ENCODE measurements around the gene DCAF11.
A peak's percentile ranks its signal among the peaks of the same experiment; 100 is the strongest.

Gene DCAF11

GRCh38 chr14:24079491-24080141 lies 35.0 kb upstream of the DCAF11 start:
- DNase-seq: no peak

- DNase-seq: no peak
Observed at GRCh38 chr14:24080142-24080530, 34.4 kb upstream of the DCAF11 start.

- DNase-seq: peak; percentile 31
Observed at GRCh38 chr14:24080888-24081738, 33.5 kb upstream of the DCAF11 start.

DNA sequence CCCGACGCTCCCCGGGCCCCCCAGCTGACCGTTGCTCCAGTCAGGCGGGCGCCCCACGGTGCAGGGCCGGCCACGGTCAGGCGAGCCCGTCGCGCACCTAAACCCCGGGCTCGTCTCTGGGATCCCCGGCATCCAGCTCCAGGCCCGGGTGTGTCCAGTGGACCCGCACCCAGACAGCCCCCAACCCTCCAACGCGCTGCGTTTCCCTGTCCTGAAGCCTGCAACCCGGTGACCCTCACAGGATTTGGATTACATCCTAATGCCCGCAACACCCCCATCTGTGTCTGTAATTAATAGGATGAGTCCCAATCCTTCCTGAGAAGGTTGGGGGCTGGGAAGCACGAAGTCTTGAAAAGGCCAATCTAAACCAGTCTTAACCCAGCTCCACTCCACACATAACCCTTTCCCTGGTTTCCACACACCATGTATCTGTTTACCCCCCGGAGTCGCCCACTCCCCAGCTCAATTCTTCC lies 32.8 kb upstream of the DCAF11 start:
- DNase-seq: no peak

DNA sequence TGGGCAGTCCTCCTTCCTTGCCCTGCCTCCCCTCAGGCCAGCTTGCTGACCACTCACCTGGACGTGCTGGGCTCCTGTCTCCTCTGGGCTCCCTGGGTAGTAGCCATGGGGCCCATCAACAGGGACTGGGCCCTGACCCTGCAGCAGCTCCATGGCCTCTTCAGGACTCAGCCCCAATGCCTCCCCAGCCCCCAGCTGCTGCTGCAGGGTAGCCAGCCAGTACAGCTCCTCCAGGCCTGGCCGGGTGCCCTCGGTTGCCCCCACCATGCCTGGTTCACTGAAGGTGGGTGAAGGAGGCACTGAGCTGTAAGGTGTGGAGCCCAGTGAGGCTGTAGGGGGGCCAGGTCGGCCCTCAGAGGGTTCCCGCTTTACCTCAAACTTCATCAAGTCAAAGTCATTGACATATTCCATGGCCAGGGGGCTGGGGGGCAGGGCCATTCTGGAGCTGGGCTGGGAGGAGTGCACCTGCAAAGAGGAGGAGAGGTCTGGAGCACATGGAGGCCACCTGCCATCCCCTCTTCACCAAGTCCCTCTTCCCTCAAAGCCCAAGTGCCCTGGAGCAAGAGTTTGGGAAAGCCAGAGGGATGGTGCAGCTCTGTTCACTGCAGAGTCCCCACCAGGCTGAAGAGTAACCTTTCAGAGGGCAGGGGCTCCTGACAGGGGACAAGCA lies 32.0 kb upstream of the DCAF11 start:
- DNase-seq: no peak

GRCh38 chr14:24083462-24083861 lies 31.1 kb upstream of the DCAF11 start:
- DNase-seq: no peak

- DNase-seq: no peak
Observed at GRCh38 chr14:24084440-24084839, 30.1 kb upstream of the DCAF11 start.

DNA sequence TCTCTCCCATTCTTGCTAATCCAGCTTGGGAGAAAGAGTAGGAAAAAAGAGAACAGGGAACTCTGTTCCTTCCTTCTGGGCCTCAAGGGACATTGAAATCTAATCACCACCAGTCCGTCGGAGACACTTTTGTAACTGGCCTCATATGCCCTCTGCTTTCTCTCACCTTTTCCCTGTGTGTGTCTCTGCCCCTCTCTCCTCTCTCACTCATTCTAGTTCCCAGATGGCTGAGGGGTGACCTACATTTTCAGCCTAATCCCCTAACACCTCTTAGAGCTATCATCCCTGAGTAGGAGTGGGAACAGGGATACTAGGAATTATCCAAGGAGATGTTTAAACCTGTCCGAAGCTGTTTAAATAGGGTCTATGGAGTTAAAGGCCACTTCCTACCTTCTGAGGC lies 29.4 kb upstream of the DCAF11 start:
- DNase-seq: no peak

DNA sequence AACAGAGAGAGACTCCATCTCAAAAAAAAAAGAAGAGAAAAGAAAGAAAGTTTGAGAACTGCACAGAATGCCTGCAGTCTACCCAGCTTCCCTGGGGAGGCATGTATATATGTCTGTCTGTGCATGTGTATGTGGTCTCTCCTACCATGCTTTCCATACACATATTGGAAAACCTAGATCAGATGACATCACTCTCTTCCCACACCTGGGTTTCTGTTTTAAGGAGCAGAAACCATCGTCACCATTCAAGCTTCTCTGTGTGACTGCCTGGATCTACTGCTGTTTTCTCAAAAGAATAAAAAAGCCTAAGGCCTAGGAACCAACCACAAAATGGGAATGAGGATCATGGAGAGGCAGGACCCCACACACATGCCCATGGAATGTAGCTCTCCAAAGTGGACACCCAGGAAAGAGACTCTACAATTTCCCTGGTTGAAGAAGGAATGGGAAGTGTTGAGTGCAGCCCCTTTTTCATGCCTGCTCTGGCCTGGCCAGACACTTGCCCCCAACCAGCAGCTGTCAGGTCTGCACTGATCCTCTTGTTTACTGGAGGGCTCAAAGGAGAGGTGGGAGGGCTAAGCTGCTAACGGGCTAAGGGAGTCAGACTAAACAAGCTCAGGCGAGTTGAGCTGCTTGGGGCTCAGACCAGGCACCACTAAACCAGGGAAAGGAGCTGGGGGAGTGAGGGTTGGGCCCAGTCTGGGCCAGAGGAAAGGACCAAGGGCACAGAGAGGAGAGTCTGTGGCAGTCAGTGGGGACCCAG lies 28.2 kb upstream of the DCAF11 start:
- DNase-seq: no peak

DNA sequence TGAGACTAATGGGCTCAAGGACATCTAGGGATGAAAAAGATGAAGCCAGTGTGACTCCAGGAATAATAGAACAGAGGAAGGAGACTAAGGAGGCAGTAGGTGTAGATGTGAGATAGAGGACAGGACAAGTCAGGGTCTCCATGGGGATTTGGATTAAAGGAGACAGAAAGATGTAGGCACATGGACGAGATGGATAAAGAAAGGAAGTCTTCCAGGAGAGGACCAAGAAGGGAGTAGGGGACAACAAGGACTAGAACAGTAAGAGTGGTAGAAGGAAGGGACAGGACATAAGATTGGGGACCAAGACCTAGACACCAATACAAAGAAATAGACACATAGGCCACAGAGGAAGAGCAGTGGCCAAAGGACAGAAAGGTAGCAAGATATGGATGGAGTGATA lies 27.6 kb upstream of the DCAF11 start:
- no peak for DNase-seq

GRCh38 chr14:24088095-24088494 lies 26.5 kb upstream of the DCAF11 start:
- DNase-seq: no peak

DNA sequence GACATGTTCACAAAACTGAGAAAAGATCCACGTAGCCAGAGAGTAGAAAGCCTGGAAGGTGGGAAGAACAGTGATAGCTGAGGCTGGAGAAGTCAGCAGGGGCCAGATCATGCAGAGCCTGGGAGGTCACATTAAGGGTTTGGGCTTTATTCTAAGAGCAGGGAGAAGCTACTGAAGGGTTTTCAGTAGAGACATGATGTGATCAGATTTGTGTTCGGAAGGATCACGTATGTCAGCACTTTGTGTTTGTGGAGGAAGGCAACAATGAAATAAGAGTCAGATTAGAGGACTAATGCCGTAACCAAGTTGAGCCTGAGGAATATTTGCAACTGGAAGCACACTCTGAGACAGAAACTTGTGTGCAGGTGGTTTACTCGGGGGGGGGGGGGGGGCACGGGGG lies 24.7 kb upstream of the DCAF11 start:
- DNase-seq: no peak

DNA sequence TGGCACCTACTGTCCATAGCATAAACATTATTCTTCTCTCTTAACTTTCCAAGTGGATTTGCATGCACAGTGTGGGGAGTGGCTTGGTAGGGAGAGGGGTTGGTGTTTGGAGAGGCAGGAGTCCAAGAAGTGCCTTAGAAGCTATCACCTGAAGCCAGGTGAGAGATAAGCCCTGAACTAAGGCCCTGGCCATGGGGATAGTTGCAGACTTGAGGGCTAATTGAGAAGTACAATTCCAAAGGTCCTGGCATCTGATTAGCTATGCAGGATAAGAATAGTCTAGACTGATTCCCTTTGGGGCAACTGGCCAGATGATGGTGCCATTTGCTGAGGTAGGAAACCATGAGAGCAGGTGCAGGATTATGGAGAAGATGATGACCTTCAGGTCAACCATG lies 22.5 kb upstream of the DCAF11 start:
- DNase-seq: no peak

DNA sequence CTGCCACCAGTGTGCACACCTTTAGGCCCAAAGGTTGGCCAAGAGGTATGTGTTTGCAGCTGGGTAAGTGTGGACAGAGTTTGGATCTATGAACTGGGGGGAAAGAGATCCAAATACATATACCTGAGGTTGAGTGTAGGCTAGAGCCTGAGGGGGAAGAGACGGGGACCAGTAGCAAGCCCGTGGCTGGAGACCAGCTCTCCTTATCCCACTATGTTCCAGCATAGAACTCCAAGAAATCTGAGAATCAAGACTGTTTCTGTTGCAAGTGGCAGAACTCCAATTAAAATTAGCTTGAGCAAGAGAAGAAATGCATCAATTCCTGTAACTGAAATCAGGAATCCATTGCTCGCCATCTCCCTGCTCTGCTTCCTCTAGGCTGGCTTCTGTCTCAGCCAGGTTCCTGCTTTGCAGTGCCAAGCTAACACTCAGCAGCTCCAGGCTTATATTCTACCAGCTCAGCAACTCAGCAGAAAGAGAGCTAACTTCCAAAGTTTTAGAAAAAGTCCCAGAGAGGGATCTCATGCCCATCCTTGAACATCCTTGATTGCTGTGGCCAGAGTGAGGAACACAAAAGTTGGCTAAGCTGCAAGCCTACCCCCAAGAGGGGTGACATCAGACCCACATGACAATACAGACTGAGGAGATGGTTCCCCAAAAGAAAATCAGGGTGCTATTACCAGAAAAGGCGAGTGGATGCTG lies 21.9 kb upstream of the DCAF11 start:
- no peak for DNase-seq

- no peak for DNase-seq
Observed at GRCh38 chr14:24093207-24093900, 21.2 kb upstream of the DCAF11 start.

- DNase-seq: peak; percentile 87
Observed at GRCh38 chr14:24093901-24094840, 20.4 kb upstream of the DCAF11 start, which contains the start of gene PCK2. Gene PCK2, plus strand, starts transcription at chr14:24094311. Its CDS starts 95 bp downstream, at chr14:24094406.

GRCh38 chr14:24094841-24095270 lies 19.7 kb upstream of the DCAF11 start:
- DNase-seq: no peak

DNA sequence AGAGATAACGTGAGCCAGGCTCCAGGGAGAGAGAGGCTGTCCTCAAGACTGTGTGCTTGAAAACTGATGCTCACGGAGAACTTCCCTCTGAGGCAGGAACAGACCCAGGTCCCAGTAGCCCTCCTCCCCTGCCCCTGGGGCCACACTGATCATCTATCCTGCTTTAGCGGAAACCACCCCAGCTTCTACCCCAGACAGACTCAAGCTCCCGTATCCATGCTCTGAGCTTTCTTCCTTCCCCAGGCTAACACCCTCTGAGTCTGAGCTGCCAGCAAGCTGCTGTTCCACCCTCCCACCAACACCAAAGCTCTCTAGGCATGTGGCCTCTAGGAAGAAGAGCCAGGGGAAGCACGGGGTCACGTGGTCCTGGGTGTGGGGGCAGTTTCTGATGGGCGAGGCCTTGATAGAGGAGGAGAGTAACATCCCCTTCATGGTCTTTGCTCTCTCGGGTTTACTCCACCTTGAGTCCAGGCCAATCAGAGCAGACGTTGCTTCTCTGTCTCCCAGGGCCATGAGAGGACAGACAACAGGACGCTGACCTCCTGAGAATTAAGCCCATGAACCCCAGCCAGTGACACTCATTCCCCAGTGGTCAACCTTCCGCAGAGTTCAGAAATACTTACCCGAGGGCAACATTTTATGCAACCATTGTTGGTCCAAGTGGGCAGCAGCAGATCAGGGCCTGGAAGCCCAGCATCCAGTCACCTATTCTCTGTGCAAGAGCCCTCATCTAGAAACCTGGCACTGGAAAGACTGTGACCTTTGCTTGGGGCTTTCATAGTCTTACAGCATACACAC lies 19.1 kb upstream of the DCAF11 start:
- DNase-seq: peak; percentile 36

DNA sequence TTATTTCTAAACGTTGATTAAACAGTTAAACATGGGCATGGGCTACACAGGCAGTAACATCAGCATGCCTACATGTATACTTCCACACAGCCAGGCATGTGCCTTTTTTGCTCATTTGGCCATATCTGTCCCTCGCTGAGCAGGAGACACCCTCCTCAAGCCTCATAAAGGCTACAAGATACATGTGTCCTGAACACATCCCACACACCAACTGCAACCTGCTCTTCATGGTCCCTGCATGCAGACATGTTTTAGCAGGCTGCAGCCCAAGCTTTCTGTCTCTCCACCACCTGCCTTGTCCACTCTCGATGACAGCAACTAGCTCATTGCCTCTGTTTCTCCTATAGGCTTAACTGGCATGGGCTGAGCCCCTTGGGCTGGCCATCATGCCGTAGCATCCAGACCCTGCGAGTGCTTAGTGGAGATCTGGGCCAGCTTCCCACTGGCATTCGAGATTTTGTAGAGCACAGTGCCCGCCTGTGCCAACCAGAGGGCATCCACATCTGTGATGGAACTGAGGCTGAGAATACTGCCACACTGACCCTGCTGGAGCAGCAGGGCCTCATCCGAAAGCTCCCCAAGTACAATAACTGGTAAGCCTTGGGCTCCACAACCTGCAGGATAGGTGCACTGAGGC lies 17.9 kb upstream of the DCAF11 start:
- DNase-seq: no peak

Measured in KG1 (cell line).